Endodermal cell (in vitro differentiated cells): ENCODE data around the gene IRS2. TPM values are rescaled to one million over a fixed set of nuclear protein-coding genes. Genes with fewer than 3 reads are reported as not detected.

Source experiments
- DNase-seq: peaks from one replicate; pipeline ENCODE4 v3.0.0-alpha.2; 2017
- H3K27ac ChIP-seq: 2 replicates; pipeline ENCODE4 v1.5.1; 2013; ENCODE audit warnings: mild to moderate bottlenecking, low read depth, low read length, moderate library complexity
- H3K27me3 ChIP-seq: 2 replicates; pipeline ENCODE4 v1.6.1; 2013; ENCODE audit warnings: mild to moderate bottlenecking, low read length, moderate library complexity; ENCODE audit not compliant: insufficient read depth, control insufficient read depth, poor library complexity, severe bottlenecking
- H3K36me3 ChIP-seq: 2 replicates; pipeline ENCODE4 v1.7.0; 2013; ENCODE audit warnings: mild to moderate bottlenecking, low read length, moderate library complexity; ENCODE audit not compliant: control insufficient read depth, insufficient read depth
- H3K4me1 ChIP-seq: one replicate; pipeline ENCODE4 v1.7.0; 2013; ENCODE audit warnings: low read length; ENCODE audit not compliant: control insufficient read depth, insufficient read depth
- H3K4me3 ChIP-seq: 2 replicates; pipeline ENCODE4 v1.5.1; 2013; ENCODE audit warnings: mild to moderate bottlenecking, low read length, moderate library complexity
- H3K9ac ChIP-seq: 2 replicates; pipeline ENCODE4 v1.6.1; 2013; ENCODE audit warnings: mild to moderate bottlenecking, low read length, moderate library complexity; ENCODE audit not compliant: poor library complexity, severe bottlenecking; ENCODE audit errors: extremely low read depth
- H3K9me3 ChIP-seq: 2 replicates; pipeline ENCODE4 v1.6.1; 2013; ENCODE audit warnings: mild to moderate bottlenecking, low read length, moderate library complexity; ENCODE audit not compliant: control insufficient read depth
- H3K27ac Mint-ChIP-seq: 2 replicates; pipeline ENCODE4 v1.8.0; 2020; ENCODE audit warnings: mixed read lengths
- H3K27me3 Mint-ChIP-seq: 2 replicates; pipeline ENCODE4 v1.8.0; 2021; ENCODE audit warnings: mild to moderate bottlenecking, mixed read lengths; ENCODE audit not compliant: insufficient read depth
- H3K36me3 Mint-ChIP-seq: 2 replicates; pipeline ENCODE4 v1.8.0; 2020; ENCODE audit warnings: low read depth, mixed read lengths
- H3K4me1 Mint-ChIP-seq: 2 replicates; pipeline ENCODE4 v1.8.0; 2020; ENCODE audit warnings: mixed read lengths
- H3K4me3 Mint-ChIP-seq: 2 replicates; pipeline ENCODE4 v1.8.0; 2020; ENCODE audit warnings: mild to moderate bottlenecking, moderate library complexity, mixed read lengths
- H3K9me3 Mint-ChIP-seq: 2 replicates; pipeline ENCODE4 v1.8.0; 2020; ENCODE audit warnings: mild to moderate bottlenecking, mixed read lengths
- WGBS, 2 experiments: methylation state at CpG; one replicate each; pipeline versions ENCODE4 v1.1.5 to v1.1.7; 2013; ENCODE audit warnings: missing lambda C conversion rate in 2 of 2, mixed read lengths in 1 of 2; ENCODE audit not compliant: insufficient coverage in 1 of 2, insufficient read length in 1 of 2; 5-methylcytosine and 5-hydroxymethylcytosine counted together
- total RNA-seq, 2 donors: library from RNA; stranded (reverse); fragmentation: NEBNext Ultra II Directional in 1 of 2; extraction: Animal tissue kit (Norgen Biotek cat#: 25700) in 1 of 2; gene quantifications; 2 replicates in 1 of 2; 3 replicates in 1 of 2; pipeline ENCODE4 v1.2.1, GENCODE V29; 2021
- TF ChIP-seq, protein P1 (sequence below): fragments of 200-600 bp; sonication (generic); conservative IDR thresholded peaks from 2 replicates; pipeline ENCODE4 v1.5.0; 2021; ENCODE audit warnings: antibody characterized with exemption, mild to moderate bottlenecking

The IRS2 gene
- total RNA-seq, 2 donors from 2014 or later, result 16.9 to 23.7 TPM

DNA sequence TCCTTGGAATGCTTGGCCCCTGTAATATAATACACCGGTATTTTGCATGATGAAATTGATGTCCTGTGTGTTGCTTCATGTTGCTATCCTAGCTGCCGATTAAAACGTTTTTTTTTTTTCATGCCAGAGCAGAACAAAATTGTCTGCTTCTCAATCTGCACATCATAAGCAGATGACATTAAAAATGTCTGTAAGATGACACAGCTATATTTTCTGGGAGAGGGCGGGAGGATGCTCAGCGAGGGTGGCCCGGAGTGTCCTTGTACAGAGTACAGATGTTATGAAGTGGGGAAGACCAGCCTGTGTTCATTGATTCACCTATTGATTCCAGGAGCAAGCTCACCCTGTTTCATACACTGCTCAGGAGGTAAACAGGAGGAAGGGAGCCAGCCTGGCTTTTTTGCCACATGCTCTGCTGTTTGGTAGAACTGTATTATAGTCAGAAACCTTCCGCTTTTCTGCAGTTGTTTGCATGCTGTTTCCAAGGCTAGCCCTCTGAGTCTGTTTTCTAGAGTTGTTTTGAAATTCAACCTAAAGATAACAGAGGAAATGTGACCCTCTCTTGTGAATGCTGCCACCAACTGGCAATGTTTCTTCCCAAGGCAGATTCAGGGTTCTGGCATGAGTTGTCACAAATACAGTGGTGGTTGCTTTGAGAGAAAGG is 4.7 kb upstream of the IRS2 start:
- no peak overlapping the region for H3K9ac ChIP-seq
- H3K27me3 ChIP-seq, result no peaks in the 10 kb centered on the region
- H3K4me1 ChIP-seq, result no peaks in the 10 kb centered on the region
- H3K9me3 ChIP-seq, result no peaks in the 10 kb centered on the region
- peak; percentile 75 for DNase-seq
- Mint-ChIP-seq H3K36me3 (no peaks in the 10 kb centered on the region), H3K27ac (no peak overlapping the region), H3K4me1 (peaks cover 6% of the 10 kb centered on the region), H3K4me3 (no peak overlapping the region), H3K9me3 (no peaks in the 10 kb centered on the region), H3K27me3 (peaks cover 9% of the 10 kb centered on the region)
- TF ChIP-seq, protein P1, sequence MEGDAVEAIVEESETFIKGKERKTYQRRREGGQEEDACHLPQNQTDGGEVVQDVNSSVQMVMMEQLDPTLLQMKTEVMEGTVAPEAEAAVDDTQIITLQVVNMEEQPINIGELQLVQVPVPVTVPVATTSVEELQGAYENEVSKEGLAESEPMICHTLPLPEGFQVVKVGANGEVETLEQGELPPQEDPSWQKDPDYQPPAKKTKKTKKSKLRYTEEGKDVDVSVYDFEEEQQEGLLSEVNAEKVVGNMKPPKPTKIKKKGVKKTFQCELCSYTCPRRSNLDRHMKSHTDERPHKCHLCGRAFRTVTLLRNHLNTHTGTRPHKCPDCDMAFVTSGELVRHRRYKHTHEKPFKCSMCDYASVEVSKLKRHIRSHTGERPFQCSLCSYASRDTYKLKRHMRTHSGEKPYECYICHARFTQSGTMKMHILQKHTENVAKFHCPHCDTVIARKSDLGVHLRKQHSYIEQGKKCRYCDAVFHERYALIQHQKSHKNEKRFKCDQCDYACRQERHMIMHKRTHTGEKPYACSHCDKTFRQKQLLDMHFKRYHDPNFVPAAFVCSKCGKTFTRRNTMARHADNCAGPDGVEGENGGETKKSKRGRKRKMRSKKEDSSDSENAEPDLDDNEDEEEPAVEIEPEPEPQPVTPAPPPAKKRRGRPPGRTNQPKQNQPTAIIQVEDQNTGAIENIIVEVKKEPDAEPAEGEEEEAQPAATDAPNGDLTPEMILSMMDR, result peak; percentile 77
- no peak overlapping the region for H3K27ac ChIP-seq
- 64 to 83% methylated on average over 7 of the region's 7 CpGs for WGBS, 2 experiments
- H3K4me3 ChIP-seq, result no peak overlapping the region
- no peaks in the 10 kb centered on the region for H3K36me3 ChIP-seq

DNA sequence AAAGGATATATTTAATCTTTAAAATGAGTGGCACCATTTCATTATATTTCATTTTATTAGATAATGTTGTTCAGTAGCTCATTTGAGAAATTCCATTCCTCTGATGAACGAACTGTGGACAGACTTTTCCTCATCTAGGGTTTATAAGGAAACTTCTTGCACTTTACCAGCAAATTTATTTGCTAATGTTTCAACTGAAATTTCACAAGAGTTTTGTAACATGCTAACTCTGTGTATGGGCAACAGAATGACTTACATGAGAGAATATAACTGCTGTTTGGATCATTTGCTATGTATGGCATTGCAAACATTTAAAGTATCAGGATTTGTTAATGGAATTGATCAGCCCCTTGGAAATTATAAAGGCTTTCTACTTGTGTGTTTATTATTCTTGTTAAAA is 3.7 kb upstream of the IRS2 start:
- Histone ChIP-seq H3K36me3 (no peaks in the 10 kb centered on the region), H3K9me3 (no peaks in the 10 kb centered on the region), H3K4me3 (no peak overlapping the region), H3K27ac (no peak overlapping the region), H3K4me1 (no peaks in the 10 kb centered on the region), H3K27me3 (no peaks in the 10 kb centered on the region), H3K9ac (no peak overlapping the region)
- no peaks in the 10 kb centered on the region for H3K9me3 Mint-ChIP-seq
- H3K36me3 Mint-ChIP-seq, result no peaks in the 10 kb centered on the region
- H3K4me3 Mint-ChIP-seq, result no peak overlapping the region
- WGBS, 2 experiments, result 100% methylated on average over 1 of the region's 1 CpG
- peaks cover 8% of the 10 kb centered on the region for H3K27me3 Mint-ChIP-seq
- peaks cover 6% of the 10 kb centered on the region for H3K4me1 Mint-ChIP-seq
- TF ChIP-seq, protein P1, result no peak
- DNase-seq, result no peak
- no peak overlapping the region for H3K27ac Mint-ChIP-seq

DNA sequence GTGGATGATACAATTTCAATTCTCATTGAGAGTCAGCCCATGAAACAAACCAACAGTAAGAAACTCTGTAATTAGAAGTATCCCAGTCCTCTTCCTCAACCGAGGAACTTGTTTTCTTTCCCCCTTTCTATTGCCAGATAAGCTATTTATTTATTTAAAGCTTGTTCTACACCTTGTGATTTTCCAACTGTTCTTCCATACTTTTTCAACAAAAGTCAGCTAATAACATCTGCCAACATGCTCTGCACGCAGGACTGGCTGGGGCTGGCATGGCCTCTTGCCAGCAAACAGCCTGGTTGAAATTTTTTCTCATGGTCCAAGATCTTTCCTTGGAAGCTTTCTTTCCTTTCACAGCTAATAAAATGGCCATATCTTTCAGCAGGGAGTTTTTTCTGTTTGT is 2.9 kb upstream of the IRS2 start:
- peaks cover 6% of the 10 kb centered on the region for H3K4me1 Mint-ChIP-seq

More for the DNA sequence above, 2.9 kb upstream of the IRS2 start:
- TF ChIP-seq, protein P1, result no peak
- 81 to 100% methylated on average over 1 to 2 of the region's 2 CpGs for WGBS, 2 experiments
- no peak overlapping the region for H3K4me3 Mint-ChIP-seq
- Histone ChIP-seq H3K9me3 (no peaks in the 10 kb centered on the region), H3K4me1 (no peaks in the 10 kb centered on the region), H3K27me3 (no peaks in the 10 kb centered on the region), H3K9ac (no peak overlapping the region), H3K27ac (no peak overlapping the region), H3K36me3 (no peaks in the 10 kb centered on the region), H3K4me3 (no peak overlapping the region)
- peaks cover 8% of the 10 kb centered on the region for H3K27me3 Mint-ChIP-seq
- H3K9me3 Mint-ChIP-seq, result no peaks in the 10 kb centered on the region
- no peaks in the 10 kb centered on the region for H3K36me3 Mint-ChIP-seq
- DNase-seq, result no peak
- no peak overlapping the region for H3K27ac Mint-ChIP-seq
